Measurements from ENCODE around the gene LRRC70.
"Not testable (repeated sequence)": the region's sequence is repeated elsewhere in the genome, so short reads cannot be mapped to it uniquely, and the experiment has no call there.

The LRRC70 gene

GRCh38 chr5:62555930-62556329, 22.7 kb upstream of the LRRC70 start:
- Histone ChIP-seq H3K4me1 (ENCODE audit: control insufficient read depth in 5 of 5, insufficient read depth in 5 of 5, low read length in 5 of 5) (no peaks in the 10 kb centered on the region), H3K9ac (ENCODE audit: low read length in 5 of 5) (no peak overlapping the region), H3K27me3 (ENCODE audit: control insufficient read depth in 5 of 5, insufficient read depth in 4 of 5, low read length in 5 of 5) (no peaks in the 10 kb centered on the region), H3K9me3 (ENCODE audit: control insufficient read depth in 5 of 5, low read length in 5 of 5) (no peaks in the 10 kb centered on the region), H3K4me3 (ENCODE audit: low read depth in 1 of 5, low read length in 5 of 5) (no peak overlapping the region), H3K27ac (ENCODE audit: low read depth, low read length) (no peak overlapping the region), H3K36me3 (ENCODE audit: control insufficient read depth in 5 of 5, insufficient read depth in 5 of 5, low read length in 5 of 5) (peaks cover 1 to 19% (median 10%) of the 10 kb centered on the region in 5 donors)

GRCh38 chr5:62558941-62559340, 19.7 kb upstream of the LRRC70 start:
- no peaks in the 10 kb centered on the region for H3K27me3 ChIP-seq (ENCODE audit: control insufficient read depth in 5 of 5, insufficient read depth in 4 of 5, low read length in 5 of 5)
- H3K4me3 ChIP-seq (ENCODE audit: low read depth in 1 of 5, low read length in 5 of 5) = no peak overlapping the region
- H3K9me3 ChIP-seq (ENCODE audit: control insufficient read depth in 5 of 5, low read length in 5 of 5) = no peaks in the 10 kb centered on the region
- no peaks in the 10 kb centered on the region for H3K4me1 ChIP-seq (ENCODE audit: control insufficient read depth in 5 of 5, insufficient read depth in 5 of 5, low read length in 5 of 5)
- no peak overlapping the region for H3K9ac ChIP-seq (ENCODE audit: low read length in 5 of 5)
- peaks cover 5 to 21% (median 11%) of the 10 kb centered on the region in 5 donors for H3K36me3 ChIP-seq (ENCODE audit: control insufficient read depth in 5 of 5, insufficient read depth in 5 of 5, low read length in 5 of 5)
- H3K27ac ChIP-seq (ENCODE audit: low read depth, low read length) = no peak overlapping the region

GRCh38 chr5:62560786-62561185, 17.8 kb upstream of the LRRC70 start:
- Histone ChIP-seq H3K27me3 (ENCODE audit: control insufficient read depth in 5 of 5, insufficient read depth in 4 of 5, low read length in 5 of 5) (no peaks in the 10 kb centered on the region), H3K4me3 (ENCODE audit: low read depth in 1 of 5, low read length in 5 of 5) (no peak overlapping the region), H3K4me1 (ENCODE audit: control insufficient read depth in 5 of 5, insufficient read depth in 5 of 5, low read length in 5 of 5) (no peaks in the 10 kb centered on the region), H3K36me3 (ENCODE audit: control insufficient read depth in 5 of 5, insufficient read depth in 5 of 5, low read length in 5 of 5) (peaks cover 8 to 21% (median 9%) of the 10 kb centered on the region in 5 donors), H3K27ac (ENCODE audit: low read depth, low read length) (no peak overlapping the region), H3K9ac (ENCODE audit: low read length in 5 of 5) (no peak overlapping the region), H3K9me3 (ENCODE audit: control insufficient read depth in 5 of 5, low read length in 5 of 5) (peaks cover 0 to 3% (median 0%) of the 10 kb centered on the region in 5 donors)

GRCh38 chr5:62561896-62562295, 16.7 kb upstream of the LRRC70 start:
- Histone ChIP-seq H3K36me3 (ENCODE audit: control insufficient read depth in 5 of 5, insufficient read depth in 5 of 5, low read length in 5 of 5) (peaks cover 9 to 22% (median 11%) of the 10 kb centered on the region in 5 donors), H3K4me1 (ENCODE audit: control insufficient read depth in 5 of 5, insufficient read depth in 5 of 5, low read length in 5 of 5) (no peaks in the 10 kb centered on the region), H3K9ac (ENCODE audit: low read length in 5 of 5) (no peak overlapping the region), H3K27ac (ENCODE audit: low read depth, low read length) (no peak overlapping the region), H3K27me3 (ENCODE audit: control insufficient read depth in 5 of 5, insufficient read depth in 4 of 5, low read length in 5 of 5) (no peaks in the 10 kb centered on the region), H3K4me3 (ENCODE audit: low read depth in 1 of 5, low read length in 5 of 5) (no peak overlapping the region), H3K9me3 (ENCODE audit: control insufficient read depth in 5 of 5, low read length in 5 of 5) (peaks cover 0 to 5% (median under 1%) of the 10 kb centered on the region in 5 donors)

GRCh38 chr5:62562867-62563266, 15.8 kb upstream of the LRRC70 start:
- H3K9me3 ChIP-seq (ENCODE audit: control insufficient read depth in 5 of 5, low read length in 5 of 5) = peaks cover 0 to 6% (median 4%) of the 10 kb centered on the region in 5 donors
- no peaks in the 10 kb centered on the region for H3K4me1 ChIP-seq (ENCODE audit: control insufficient read depth in 5 of 5, insufficient read depth in 5 of 5, low read length in 5 of 5)
- H3K36me3 ChIP-seq (ENCODE audit: control insufficient read depth in 5 of 5, insufficient read depth in 5 of 5, low read length in 5 of 5) = peaks cover 12 to 27% (median 14%) of the 10 kb centered on the region in 5 donors
- no peaks in the 10 kb centered on the region for H3K27me3 ChIP-seq (ENCODE audit: control insufficient read depth in 5 of 5, insufficient read depth in 4 of 5, low read length in 5 of 5)
- H3K4me3 ChIP-seq (ENCODE audit: low read depth in 1 of 5, low read length in 5 of 5) = no peak overlapping the region
- no peak overlapping the region for H3K27ac ChIP-seq (ENCODE audit: low read depth, low read length)
- no peak overlapping the region for H3K9ac ChIP-seq (ENCODE audit: low read length in 5 of 5)

- peaks cover 12 to 31% (median 14%) of the 10 kb centered on the region in 5 donors for H3K36me3 ChIP-seq (ENCODE audit: control insufficient read depth in 5 of 5, insufficient read depth in 5 of 5, low read length in 5 of 5)
- no peak overlapping the region for H3K9ac ChIP-seq (ENCODE audit: low read length in 5 of 5)
- no peak overlapping the region for H3K27ac ChIP-seq (ENCODE audit: low read depth, low read length)
- H3K4me3 ChIP-seq (ENCODE audit: low read depth in 1 of 5, low read length in 5 of 5) = no peak overlapping the region
- no peaks in the 10 kb centered on the region for H3K4me1 ChIP-seq (ENCODE audit: control insufficient read depth in 5 of 5, insufficient read depth in 5 of 5, low read length in 5 of 5)
- peaks cover 0 to 10% (median 5%) of the 10 kb centered on the region in 5 donors for H3K9me3 ChIP-seq (ENCODE audit: control insufficient read depth in 5 of 5, low read length in 5 of 5)
- no peaks in the 10 kb centered on the region for H3K27me3 ChIP-seq (ENCODE audit: control insufficient read depth in 5 of 5, insufficient read depth in 4 of 5, low read length in 5 of 5)
These were observed 14.5 kb upstream of the LRRC70 start for GRCh38 chr5:62564101-62564500.

GRCh38 chr5:62565740-62566139, 12.9 kb upstream of the LRRC70 start:
- H3K9me3 ChIP-seq (ENCODE audit: control insufficient read depth in 5 of 5, low read length in 5 of 5); H3K27ac ChIP-seq (ENCODE audit: low read depth, low read length); H3K4me3 ChIP-seq (ENCODE audit: low read depth in 1 of 5, low read length in 5 of 5); H3K4me1 ChIP-seq (ENCODE audit: control insufficient read depth in 5 of 5, insufficient read depth in 5 of 5, low read length in 5 of 5); H3K9ac ChIP-seq (ENCODE audit: low read length in 5 of 5); H3K27me3 ChIP-seq (ENCODE audit: control insufficient read depth in 5 of 5, insufficient read depth in 4 of 5, low read length in 5 of 5): not testable (repeated sequence)
- H3K36me3 ChIP-seq (ENCODE audit: control insufficient read depth in 5 of 5, insufficient read depth in 5 of 5, low read length in 5 of 5) = peaks cover 7 to 22% (median 8%) of the 10 kb centered on the region in 5 donors

GRCh38 chr5:62568143-62568542, 10.5 kb upstream of the LRRC70 start:
- H3K36me3 ChIP-seq (ENCODE audit: control insufficient read depth in 5 of 5, insufficient read depth in 5 of 5, low read length in 5 of 5) = peaks cover 5 to 11% (median 7%) of the 10 kb centered on the region in 5 donors
- H3K27ac ChIP-seq (ENCODE audit: low read depth, low read length) = no peak overlapping the region
- no peaks in the 10 kb centered on the region for H3K4me1 ChIP-seq (ENCODE audit: control insufficient read depth in 5 of 5, insufficient read depth in 5 of 5, low read length in 5 of 5)

GRCh38 chr5:62568800-62569432, 9.7 kb upstream of the LRRC70 start:
- Histone ChIP-seq H3K4me3 (ENCODE audit: low read depth in 1 of 5, low read length in 5 of 5) (no peak overlapping the region), H3K9me3 (ENCODE audit: control insufficient read depth in 5 of 5, low read length in 5 of 5) (peaks cover 0 to 10% (median 5%) of the 10 kb centered on the region in 5 donors), H3K9ac (ENCODE audit: low read length in 5 of 5) (no peak overlapping the region), H3K4me1 (ENCODE audit: control insufficient read depth in 5 of 5, insufficient read depth in 5 of 5, low read length in 5 of 5) (no peaks in the 10 kb centered on the region), H3K27me3 (ENCODE audit: control insufficient read depth in 5 of 5, insufficient read depth in 4 of 5, low read length in 5 of 5) (no peaks in the 10 kb centered on the region), H3K36me3 (ENCODE audit: control insufficient read depth in 5 of 5, insufficient read depth in 5 of 5, low read length in 5 of 5) (peaks cover 5 to 11% (median 7%) of the 10 kb centered on the region in 5 donors), H3K27ac (ENCODE audit: low read depth, low read length) (no peak overlapping the region)

More at GRCh38 chr5:62568143-62568542, 10.5 kb upstream of the LRRC70 start:
- Histone ChIP-seq H3K9ac (ENCODE audit: low read length in 5 of 5) (no peak overlapping the region), H3K4me3 (ENCODE audit: low read depth in 1 of 5, low read length in 5 of 5) (no peak overlapping the region), H3K27me3 (ENCODE audit: control insufficient read depth in 5 of 5, insufficient read depth in 4 of 5, low read length in 5 of 5) (no peaks in the 10 kb centered on the region), H3K9me3 (ENCODE audit: control insufficient read depth in 5 of 5, low read length in 5 of 5) (peaks cover 0 to 10% (median 5%) of the 10 kb centered on the region in 5 donors)

- H3K9me3 ChIP-seq (ENCODE audit: control insufficient read depth in 5 of 5, low read length in 5 of 5) = peaks cover 0 to 10% (median 5%) of the 10 kb centered on the region in 5 donors
- H3K4me1 ChIP-seq (ENCODE audit: control insufficient read depth in 5 of 5, insufficient read depth in 5 of 5, low read length in 5 of 5) = no peaks in the 10 kb centered on the region
These were observed 9.1 kb upstream of the LRRC70 start for GRCh38 chr5:62569470-62569869.

More at GRCh38 chr5:62569470-62569869, 9.1 kb upstream of the LRRC70 start:
- Histone ChIP-seq H3K27me3 (ENCODE audit: control insufficient read depth in 5 of 5, insufficient read depth in 4 of 5, low read length in 5 of 5) (no peaks in the 10 kb centered on the region), H3K9ac (ENCODE audit: low read length in 5 of 5) (no peak overlapping the region), H3K27ac (ENCODE audit: low read depth, low read length) (no peak overlapping the region), H3K36me3 (ENCODE audit: control insufficient read depth in 5 of 5, insufficient read depth in 5 of 5, low read length in 5 of 5) (peaks cover 5 to 11% (median 7%) of the 10 kb centered on the region in 5 donors), H3K4me3 (ENCODE audit: low read depth in 1 of 5, low read length in 5 of 5) (no peak overlapping the region)
